OCI-M2 (cell line): Measurements from ENCODE around the gene AUP1.
"Not testable (repeated sequence)": the region's sequence is repeated elsewhere in the genome, so short reads cannot be mapped to it uniquely, and the experiment has no call there.

Experiments used
- DNase-seq: peaks from one replicate; lab custom pipeline; 2025; ENCODE audit not compliant: unreplicated experiment; lab: John Stamatoyannopoulos, UW

The AUP1 gene

GRCh38 chr2:74499267-74499939 lies 30.1 kb downstream of the AUP1 start, which contains the start of gene LBX2:
TSS of gene LBX2 (minus strand) at chr2:74499603. CDS start at chr2:74499537, 66 bp downstream.
- DNase-seq, result no peak

- no peak for DNase-seq
Measured at GRCh38 chr2:74498500-74499266, 30.8 kb downstream of the AUP1 start.

GRCh38 chr2:74497777-74498499 lies 31.6 kb downstream of the AUP1 start:
- no peak for DNase-seq

- no peak for DNase-seq
Measured at GRCh38 chr2:74496997-74497776, 32.3 kb downstream of the AUP1 start.

- no peak for DNase-seq
Measured at GRCh38 chr2:74495440-74495839, 34.1 kb downstream of the AUP1 start.

- no peak for DNase-seq
Measured at GRCh38 chr2:74493546-74493945, 36.0 kb downstream of the AUP1 start.

GRCh38 chr2:74491648-74492544 lies 37.6 kb downstream of the AUP1 start:
- no peak for DNase-seq

GRCh38 chr2:74489906-74490305 lies 39.6 kb downstream of the AUP1 start:
- no peak for DNase-seq

- no peak for DNase-seq
Measured at GRCh38 chr2:74488643-74489481, 40.6 kb downstream of the AUP1 start.

- DNase-seq, result no peak
Measured at GRCh38 chr2:74486141-74486540, 43.4 kb downstream of the AUP1 start.

GRCh38 chr2:74483675-74484164 lies 45.8 kb downstream of the AUP1 start:
- not testable (repeated sequence) for DNase-seq

GRCh38 chr2:74482801-74483674 lies 46.5 kb downstream of the AUP1 start, which contains the start of the genes CCDC142 and TTC31:
TSS of gene CCDC142 (minus strand) at chr2:74482998. CDS start at chr2:74482837, 161 bp downstream.
TSS of gene TTC31 (plus strand) at chr2:74483081. CDS start at chr2:74483096, 15 bp downstream.
- DNase-seq, result peak; percentile 93

- no peak for DNase-seq
Measured at GRCh38 chr2:74481961-74482800, 47.3 kb downstream of the AUP1 start.

GRCh38 chr2:74481431-74481830 lies 48.1 kb downstream of the AUP1 start:
- DNase-seq, result no peak
